Mesenchymal stem cell (in vitro differentiated cells and primary cell): ENCODE measurements around the gene C22orf42.
"Not testable (repeated sequence)": the region's sequence is repeated elsewhere in the genome, so short reads cannot be mapped to it uniquely, and the experiment has no call there.

Experiments used
- DNase-seq: peaks from one replicate; pipeline ENCODE4 v3.0.0-alpha.2; 2013
- H2AFZ ChIP-seq: one replicate; pipeline ENCODE4 v1.6.1; 2013; ENCODE audit warnings: low read depth, mild to moderate bottlenecking, control low read depth, inconsistent platforms, low read length, moderate library complexity
- H2AK5ac ChIP-seq: 2 replicates; pipeline ENCODE4 v1.6.1; 2013; ENCODE audit warnings: low read length, moderate library complexity, mild to moderate bottlenecking, inconsistent platforms; ENCODE audit not compliant: severe bottlenecking
- H2BK120ac ChIP-seq: one replicate; pipeline ENCODE4 v1.6.1; 2013; ENCODE audit warnings: low read depth, mild to moderate bottlenecking, inconsistent platforms, low read length, moderate library complexity
- H2BK12ac ChIP-seq, 2 experiments: one replicate each; pipeline ENCODE4 v1.6.1; 2013; ENCODE audit warnings: inconsistent platforms in 2 of 2, low read length in 2 of 2, mild to moderate bottlenecking in 2 of 2, moderate library complexity in 2 of 2, control low read depth in 1 of 2
- H2BK15ac ChIP-seq: one replicate; pipeline ENCODE4 v1.6.1; 2013; ENCODE audit warnings: mild to moderate bottlenecking, low read depth, inconsistent platforms; ENCODE audit not compliant: poor library complexity, severe bottlenecking
- H2BK5ac ChIP-seq: 2 replicates; pipeline ENCODE4 v1.6.1; 2013; ENCODE audit warnings: low read depth, mild to moderate bottlenecking, low read length, control low read depth, inconsistent platforms; ENCODE audit not compliant: poor library complexity, severe bottlenecking
- H3K14ac ChIP-seq, 2 experiments: one replicate each; pipeline ENCODE4 v1.6.1; 2013; ENCODE audit warnings: inconsistent platforms in 2 of 2, low read length in 2 of 2, control low read depth in 1 of 2, mild to moderate bottlenecking in 1 of 2, moderate library complexity in 1 of 2
- H3K18ac ChIP-seq, 2 experiments: one replicate each; pipeline ENCODE4 v1.6.1; 2013; ENCODE audit warnings: inconsistent platforms in 2 of 2, low read length in 2 of 2, control low read depth in 1 of 2, low read depth in 1 of 2, mild to moderate bottlenecking in 1 of 2
- H3K23ac ChIP-seq, 2 experiments: one replicate each; pipeline ENCODE4 v1.6.1; 2013; ENCODE audit warnings: inconsistent platforms in 2 of 2, low read length in 2 of 2, mild to moderate bottlenecking in 2 of 2, moderate library complexity in 2 of 2, control low read depth in 1 of 2
- H3K27ac ChIP-seq: 2 replicates; pipeline ENCODE4 v1.5.1; 2013; ENCODE audit warnings: mild to moderate bottlenecking, moderate library complexity, low read length, control low read depth, inconsistent platforms; ENCODE audit not compliant: poor library complexity, severe bottlenecking
- H3K27me3 ChIP-seq, 2 experiments: 2 replicates each; pipeline versions ENCODE4 v1.6.1 to v1.7.0; 2013; ENCODE audit warnings: low read length in 2 of 2, mild to moderate bottlenecking in 2 of 2, moderate library complexity in 2 of 2, control low read depth in 1 of 2, inconsistent platforms in 1 of 2; ENCODE audit not compliant: control insufficient read depth in 1 of 2, insufficient read depth in 1 of 2
- H3K36me3 ChIP-seq, 2 experiments: 2 replicates each; pipeline versions ENCODE4 v1.6.1 to v1.7.0; 2013; ENCODE audit warnings: low read length in 2 of 2, control low read depth in 1 of 2, inconsistent platforms in 1 of 2, low read depth in 1 of 2, mild to moderate bottlenecking in 1 of 2; ENCODE audit not compliant: insufficient read depth in 2 of 2, control insufficient read depth in 1 of 2
- H3K4ac ChIP-seq, 2 experiments: one replicate each; pipeline ENCODE4 v1.6.1; 2013; ENCODE audit warnings: inconsistent platforms in 2 of 2, low read length in 2 of 2, mild to moderate bottlenecking in 2 of 2, moderate library complexity in 2 of 2, control low read depth in 1 of 2, low read depth in 1 of 2
- H3K4me1 ChIP-seq: 2 replicates; pipeline ENCODE4 v1.6.1; 2013; ENCODE audit warnings: low read depth, low read length, control low read depth; ENCODE audit not compliant: control insufficient read depth, insufficient read depth
- H3K4me2 ChIP-seq: 2 replicates; pipeline ENCODE4 v1.6.1; 2013; ENCODE audit warnings: low read length, mild to moderate bottlenecking, inconsistent platforms; ENCODE audit not compliant: poor library complexity, severe bottlenecking
- H3K4me3 ChIP-seq, 2 experiments: 2 replicates each; pipeline versions ENCODE4 v1.5.1 to v1.7.0; 2013; ENCODE audit warnings: low read length in 2 of 2, mild to moderate bottlenecking in 2 of 2, control low read depth in 1 of 2, low read depth in 1 of 2; ENCODE audit not compliant: insufficient read depth in 1 of 2
- H3K79me1 ChIP-seq: replicated peaks from 2 replicates; pipeline ENCODE4 v1.6.1; 2013; ENCODE audit warnings: mild to moderate bottlenecking, control low read depth, low read length, inconsistent platforms; ENCODE audit not compliant: poor library complexity, severe bottlenecking
- H3K9ac ChIP-seq: 2 replicates; pipeline ENCODE4 v1.7.0; 2013; ENCODE audit warnings: mild to moderate bottlenecking, low read length, moderate library complexity
- H3K9me3 ChIP-seq: 2 replicates; pipeline ENCODE4 v1.7.0; 2013; ENCODE audit warnings: mild to moderate bottlenecking, low read length; ENCODE audit not compliant: control insufficient read depth
- H4K8ac ChIP-seq: one replicate; pipeline ENCODE4 v1.6.1; 2013; ENCODE audit warnings: inconsistent platforms, mild to moderate bottlenecking, low read length, moderate library complexity
- H4K91ac ChIP-seq: one replicate; pipeline ENCODE4 v1.6.1; 2013; ENCODE audit warnings: mild to moderate bottlenecking, low read length, inconsistent platforms
- WGBS: methylation state at CpG from one replicate; pipeline ENCODE4 v1.1.7; 2013; ENCODE audit warnings: mixed read lengths; 5-methylcytosine and 5-hydroxymethylcytosine counted together

Gene C22orf42

GRCh38 chr22:32175115-32175514 is 16.0 kb upstream of the C22orf42 start:
- H2BK15ac ChIP-seq, result no peak overlapping the region
- H3K4me1 ChIP-seq, result peaks cover 5% of the 10 kb centered on the region
- H4K91ac ChIP-seq, result no peak overlapping the region
- H2BK120ac ChIP-seq, result no peak overlapping the region
- H3K4me3 ChIP-seq, result no peak overlapping the region
- H3K79me1 ChIP-seq, result no peaks in the 10 kb centered on the region
- H3K27me3 ChIP-seq, result peaks cover 32 to 54% of the 10 kb centered on the region in 2 experiments
- no peaks in the 10 kb centered on the region for H3K36me3 ChIP-seq
- no peak overlapping the region for H2AFZ ChIP-seq
- no peak for DNase-seq
- H2BK12ac ChIP-seq, result no peak overlapping the region
- no peak overlapping the region for H4K8ac ChIP-seq
- H2BK5ac ChIP-seq, result no peak overlapping the region
- H3K23ac ChIP-seq, result no peak overlapping the region
- peaks cover 6% of the 10 kb centered on the region for H3K9me3 ChIP-seq
- H3K14ac ChIP-seq, result no peak overlapping the region
- H3K27ac ChIP-seq, result no peak overlapping the region
- no peak overlapping the region for H3K4me2 ChIP-seq
- H3K9ac ChIP-seq, result no peak overlapping the region
- no peak overlapping the region for H3K4ac ChIP-seq
- no peak overlapping the region for H3K18ac ChIP-seq
- no peak overlapping the region for H2AK5ac ChIP-seq
- WGBS, result 90% methylated on average over 11 of the region's 11 CpGs

- H2AK5ac ChIP-seq, result no peak overlapping the region
- no peak overlapping the region for H3K27ac ChIP-seq
- H3K4ac ChIP-seq, result no peak overlapping the region
- H2BK15ac ChIP-seq, result no peak overlapping the region
- H3K4me3 ChIP-seq, result no peak overlapping the region
- no peak overlapping the region for H4K8ac ChIP-seq
- no peak overlapping the region for H4K91ac ChIP-seq
- no peaks in the 10 kb centered on the region for H3K9me3 ChIP-seq
- no peaks in the 10 kb centered on the region for H3K4me1 ChIP-seq
- H3K36me3 ChIP-seq, result no peaks in the 10 kb centered on the region
- no peak overlapping the region for H2BK12ac ChIP-seq
- no peak for DNase-seq
- 91% methylated on average over 6 of the region's 6 CpGs for WGBS
- peaks cover 4 to 39% of the 10 kb centered on the region in 2 experiments for H3K27me3 ChIP-seq
- H3K14ac ChIP-seq, result no peak overlapping the region
- H3K9ac ChIP-seq, result no peak overlapping the region
- H3K18ac ChIP-seq, result no peak overlapping the region
- no peak overlapping the region for H2BK120ac ChIP-seq
- H2BK5ac ChIP-seq, result no peak overlapping the region
- H3K4me2 ChIP-seq, result no peak overlapping the region
- no peak overlapping the region for H2AFZ ChIP-seq
- H3K23ac ChIP-seq, result no peak overlapping the region
- no peaks in the 10 kb centered on the region for H3K79me1 ChIP-seq
Measured at GRCh38 chr22:32165681-32166080, 6.6 kb upstream of the C22orf42 start.

GRCh38 chr22:32164075-32164860 is 5.2 kb upstream of the C22orf42 start:
- Histone ChIP-seq H3K14ac (no peak overlapping the region), H3K23ac (no peak overlapping the region), H3K4ac (no peak overlapping the region), H4K8ac (no peak overlapping the region), H2BK12ac (no peak overlapping the region), H3K9me3 (no peaks in the 10 kb centered on the region), H2BK120ac (no peak overlapping the region), H3K79me1 (no peaks in the 10 kb centered on the region), H2AK5ac (no peak overlapping the region), H3K4me3 (no peak overlapping the region), H3K4me2 (no peak overlapping the region), H2BK15ac (no peak overlapping the region), H2AFZ (no peak overlapping the region), H3K18ac (no peak overlapping the region), H3K9ac (no peak overlapping the region), H2BK5ac (no peak overlapping the region), H3K27me3 (peaks cover 4 to 40% of the 10 kb centered on the region in 2 experiments), H4K91ac (no peak overlapping the region), H3K4me1 (no peaks in the 10 kb centered on the region), H3K27ac (no peak overlapping the region), H3K36me3 (no peaks in the 10 kb centered on the region)
- no peak for DNase-seq
- 71% methylated on average over 5 of the region's 6 CpGs for WGBS

GRCh38 chr22:32160411-32160810 is 1.3 kb upstream of the C22orf42 start:
- not testable (repeated sequence) for H2BK15ac ChIP-seq, H3K36me3 ChIP-seq, H3K9ac ChIP-seq, H3K79me1 ChIP-seq, H3K9me3 ChIP-seq, H3K27ac ChIP-seq, H2BK120ac ChIP-seq, H2BK5ac ChIP-seq, H3K4me3 ChIP-seq, H3K4ac ChIP-seq, DNase-seq, H3K14ac ChIP-seq, H4K8ac ChIP-seq, H4K91ac ChIP-seq, H2AFZ ChIP-seq, H3K4me1 ChIP-seq, H2BK12ac ChIP-seq, H3K4me2 ChIP-seq, H3K23ac ChIP-seq, H2AK5ac ChIP-seq, H3K18ac ChIP-seq
- 75% methylated on average over 5 of the region's 5 CpGs for WGBS
- peaks cover 4 to 33% of the 10 kb centered on the region in 2 experiments for H3K27me3 ChIP-seq
